ENCODE measurements around the gene LCE4A.
"Not testable (repeated sequence)": the region's sequence is repeated elsewhere in the genome, so short reads cannot be mapped to it uniquely, and the experiment has no call there.

The LCE4A gene, protein sequence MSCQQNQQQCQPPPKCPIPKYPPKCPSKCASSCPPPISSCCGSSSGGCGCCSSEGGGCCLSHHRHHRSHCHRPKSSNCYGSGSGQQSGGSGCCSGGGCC

DNA sequence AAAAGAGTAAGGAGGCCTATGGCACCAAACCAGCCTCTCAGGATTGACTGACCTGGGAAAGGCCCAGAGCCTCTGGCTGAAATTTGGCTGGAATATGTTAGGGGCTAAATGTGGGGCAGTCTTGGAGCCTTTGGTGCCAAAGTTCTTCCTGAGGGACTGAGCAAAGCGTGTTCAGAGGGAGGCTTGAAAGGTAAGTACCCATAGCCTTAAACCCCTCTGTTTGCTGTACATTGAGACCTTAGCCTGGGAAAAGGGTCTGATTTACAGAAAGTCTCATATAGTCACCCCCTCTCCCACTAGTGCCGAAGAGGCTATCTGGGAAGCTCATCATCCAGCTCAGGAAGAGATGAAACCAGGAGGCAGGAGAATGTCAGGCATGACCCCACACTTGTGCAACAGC, at the start of gene LCE4A:
Gene LCE4A, plus strand, starts transcription at position 301 of the 400 bp plus-strand sequence. CDS start 916 bp downstream, outside the sequence.
- no peak for DNase-seq (ENCODE audit: low spot score)

GRCh38 chr1:152658649-152659048, 49.3 kb upstream of the LCE4A start:
- DNase-seq (ENCODE audit: low spot score), result no peak

GRCh38 chr1:152663098-152663497, 44.9 kb upstream of the LCE4A start, which contains the start of gene LCE2D:
LCE2D (plus strand) TSS chr1:152663380; CDS start chr1:152664106, 726 bp downstream.
- no peak for DNase-seq (ENCODE audit: low spot score)

DNA sequence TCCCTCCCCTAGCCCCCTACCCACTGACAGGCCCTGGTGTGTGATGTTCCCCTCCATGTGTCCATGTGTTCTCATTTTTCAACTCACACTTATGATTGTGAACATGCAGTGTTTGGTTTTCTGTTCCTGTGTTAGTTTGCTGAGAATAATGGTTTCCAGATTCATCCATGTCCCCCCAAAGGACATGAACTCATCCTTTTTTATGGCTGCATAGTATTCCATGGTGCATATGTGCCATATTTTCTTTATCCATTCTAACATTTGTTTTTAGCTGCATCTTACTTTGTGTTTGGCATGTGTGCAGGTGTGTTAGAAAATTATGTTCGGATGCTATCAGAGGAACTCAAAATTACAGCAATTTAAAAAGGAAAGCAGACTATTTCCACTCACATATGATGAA, 41.8 kb upstream of the LCE4A start:
- not testable (repeated sequence) for DNase-seq (ENCODE audit: low spot score)

DNA sequence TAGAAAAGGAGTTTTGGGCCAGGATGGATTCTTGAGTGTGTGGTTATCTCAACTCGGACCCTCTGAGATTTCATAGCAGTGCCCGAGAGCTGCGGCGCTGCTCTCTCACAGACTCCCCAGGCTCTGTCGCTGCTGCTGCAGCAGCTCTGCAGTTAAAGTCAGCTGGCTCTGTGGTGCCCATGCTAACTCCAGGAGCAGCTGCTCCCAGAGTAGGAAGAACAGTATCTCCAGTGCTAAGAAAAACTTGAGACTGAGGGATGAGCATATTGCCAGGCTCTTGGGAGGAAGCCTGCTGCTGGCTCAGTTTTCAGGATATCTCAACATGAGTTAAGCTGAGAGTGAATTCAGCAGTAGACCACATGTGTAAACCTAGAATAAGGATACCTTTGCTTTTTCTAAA, 40.3 kb upstream of the LCE4A start:
- no peak for DNase-seq (ENCODE audit: low spot score)

DNA sequence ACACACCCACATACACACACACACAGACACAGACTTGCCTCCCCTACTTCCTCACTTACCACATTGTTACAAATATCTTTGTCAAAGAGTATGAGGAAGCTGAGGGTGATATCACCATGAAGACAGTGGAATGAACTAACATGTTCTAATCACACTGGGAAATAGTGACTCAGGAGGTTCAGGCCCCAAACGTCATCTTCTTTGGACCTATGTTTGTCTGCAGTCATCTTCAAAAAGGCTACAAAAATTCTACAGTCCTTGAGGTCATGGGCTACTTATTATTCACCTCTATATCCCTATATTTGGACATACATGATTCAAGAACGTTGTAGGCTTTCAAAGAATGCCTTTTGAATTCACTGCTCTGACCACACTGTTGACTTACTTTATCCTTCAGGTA, 34.9 kb upstream of the LCE4A start:
- no peak for DNase-seq (ENCODE audit: low spot score)

DNA sequence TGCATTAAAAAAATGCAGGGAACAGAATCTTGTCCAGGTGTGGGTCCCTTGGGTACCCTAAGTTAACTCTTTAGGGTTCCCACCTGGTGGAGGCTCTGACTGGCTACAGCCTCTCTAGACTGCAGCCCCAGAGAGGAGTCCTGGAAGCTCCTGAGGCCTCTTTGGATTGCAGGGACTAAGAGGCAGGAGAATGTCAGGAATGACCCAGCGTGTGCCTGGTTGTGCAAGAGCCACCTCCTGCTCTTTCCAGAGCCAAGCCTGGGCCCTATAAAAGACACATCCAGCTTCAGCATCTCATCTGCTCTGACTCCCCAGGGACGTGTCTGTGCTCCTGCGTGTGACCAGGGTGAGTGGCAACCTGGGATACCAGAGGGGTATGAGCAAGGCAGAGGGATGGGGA, 33.0 kb upstream of the LCE4A start, which contains the start of gene LCE2C:
Gene LCE2C, plus strand, starts transcription at position 297 of the 400 bp plus-strand sequence. CDS start 737 bp downstream, outside the sequence.
- not testable (repeated sequence) for DNase-seq (ENCODE audit: low spot score)

- no peak for DNase-seq (ENCODE audit: low spot score)
Observed at GRCh38 chr1:152679459-152679858, 28.5 kb upstream of the LCE4A start.

GRCh38 chr1:152681616-152682015, 26.3 kb upstream of the LCE4A start:
- DNase-seq (ENCODE audit: low spot score), result no peak

DNA sequence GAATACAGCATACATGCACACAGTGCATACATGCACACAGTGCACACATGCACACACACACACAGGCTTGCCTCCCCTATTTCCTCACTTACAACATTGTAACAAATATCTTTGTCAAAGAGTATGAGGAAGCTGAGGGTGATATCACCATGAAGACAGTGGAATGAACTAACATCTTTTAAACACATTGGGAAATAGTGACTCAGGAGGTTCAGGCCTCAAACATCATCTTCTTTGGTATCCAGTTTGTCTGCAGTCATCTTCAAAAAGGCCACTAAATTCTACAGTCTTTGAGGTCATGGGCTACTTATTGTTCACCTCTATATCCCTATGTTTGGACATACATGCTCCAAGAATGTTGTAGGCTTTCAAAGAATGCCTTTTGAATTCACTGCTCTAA, 24.1 kb upstream of the LCE4A start:
- no peak for DNase-seq (ENCODE audit: low spot score)

DNA sequence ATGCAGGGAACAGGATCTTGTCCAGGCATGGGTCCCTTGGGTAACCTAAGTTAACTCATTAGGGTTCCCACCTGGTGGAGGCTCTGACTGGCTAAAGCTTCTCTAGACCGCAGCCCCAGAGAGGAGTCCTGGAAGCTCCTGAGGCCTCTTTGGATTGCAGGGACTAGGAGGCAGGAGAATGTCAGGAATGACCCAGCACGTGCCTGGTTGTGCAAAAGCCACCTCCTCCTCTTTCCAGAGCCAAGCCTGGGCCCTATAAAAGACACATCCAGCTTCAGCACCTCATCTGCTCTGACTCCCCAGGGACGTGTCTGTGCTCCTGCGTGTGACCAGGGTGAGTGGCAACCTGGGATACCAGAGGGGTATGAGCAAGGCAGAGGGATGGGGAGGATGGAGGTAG, 22.1 kb upstream of the LCE4A start, which contains the start of gene LCE2B:
Gene LCE2B, plus strand, starts transcription at position 301 of the 400 bp plus-strand sequence. CDS start 721 bp downstream, outside the sequence.
- not testable (repeated sequence) for DNase-seq (ENCODE audit: low spot score)

GRCh38 chr1:152697701-152698600, 10.0 kb upstream of the LCE4A start, which contains the start of gene LCE2A:
LCE2A (plus strand) TSS chr1:152698345; CDS start chr1:152698902, 557 bp downstream.
- no peak for DNase-seq (ENCODE audit: low spot score)

DNA sequence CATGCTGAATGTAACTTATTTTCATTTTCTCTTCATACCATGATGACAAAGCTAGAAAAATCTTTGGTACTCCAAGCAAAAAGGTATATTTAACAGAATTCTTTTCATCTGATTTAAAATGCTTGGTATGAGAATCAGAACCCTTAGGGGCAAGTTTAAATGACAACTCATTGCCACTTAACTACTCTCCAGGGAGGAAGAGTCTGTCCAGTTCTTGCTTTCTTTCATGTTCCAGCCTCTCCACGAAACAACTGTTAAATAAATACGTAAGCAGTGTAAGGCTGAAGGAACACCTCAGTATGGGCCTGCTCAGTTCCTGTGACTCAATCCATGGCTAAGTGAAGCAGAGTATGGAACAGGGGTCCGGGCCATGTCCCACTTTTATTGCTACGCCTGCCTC, 8.2 kb upstream of the LCE4A start:
- DNase-seq (ENCODE audit: low spot score), result no peak

GRCh38 chr1:152718238-152718637, 10.3 kb downstream of the LCE4A start:
- DNase-seq (ENCODE audit: low spot score), result no peak

GRCh38 chr1:152725261-152725660, 17.3 kb downstream of the LCE4A start:
- DNase-seq (ENCODE audit: low spot score), result no peak

- no peak for DNase-seq (ENCODE audit: low spot score)
Observed at GRCh38 chr1:152728986-152729385, 21.0 kb downstream of the LCE4A start.

GRCh38 chr1:152735648-152736047, 27.7 kb downstream of the LCE4A start:
- DNase-seq (ENCODE audit: low spot score), result no peak

DNA sequence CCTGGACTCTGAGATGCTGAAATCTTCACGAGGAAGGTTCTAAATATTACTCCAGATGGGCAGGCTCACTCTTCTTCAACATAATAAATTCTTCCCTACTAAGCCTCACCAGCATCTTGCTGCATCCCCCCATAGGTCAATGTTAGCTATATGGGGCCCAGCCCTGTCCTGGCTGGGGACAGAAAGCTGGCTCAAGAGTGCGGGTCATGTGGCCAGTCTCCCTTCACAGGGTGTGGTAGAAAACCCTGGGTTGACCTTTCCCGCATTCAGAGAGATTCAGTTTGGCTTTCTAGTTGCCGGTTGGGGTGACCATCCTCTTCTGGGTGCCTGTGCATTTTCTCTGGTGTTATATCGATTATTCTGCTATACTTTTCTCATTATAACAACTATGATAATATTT, 30.0 kb downstream of the LCE4A start:
- DNase-seq (ENCODE audit: low spot score), result no peak

GRCh38 chr1:152739841-152740240, 31.9 kb downstream of the LCE4A start:
- DNase-seq (ENCODE audit: low spot score), result no peak

DNA sequence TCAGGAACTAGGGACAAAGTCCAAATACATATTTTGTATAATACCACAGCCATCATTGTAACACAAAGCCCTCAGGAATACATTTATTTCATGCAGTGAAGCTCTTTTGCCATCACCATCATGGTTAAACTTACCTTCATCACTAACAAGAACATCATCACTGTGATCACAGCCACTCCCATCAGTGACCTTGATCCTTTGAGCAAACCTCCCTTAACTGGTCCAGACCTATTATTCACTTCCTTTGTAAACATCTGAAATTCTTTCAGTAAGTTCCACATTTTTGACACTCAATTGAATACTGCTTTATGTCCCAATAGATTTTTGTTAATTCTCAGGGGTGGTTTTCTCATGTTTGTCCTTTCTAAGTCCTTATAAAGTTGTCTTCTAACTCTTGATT, 33.7 kb downstream of the LCE4A start:
- no peak for DNase-seq (ENCODE audit: low spot score)

DNA sequence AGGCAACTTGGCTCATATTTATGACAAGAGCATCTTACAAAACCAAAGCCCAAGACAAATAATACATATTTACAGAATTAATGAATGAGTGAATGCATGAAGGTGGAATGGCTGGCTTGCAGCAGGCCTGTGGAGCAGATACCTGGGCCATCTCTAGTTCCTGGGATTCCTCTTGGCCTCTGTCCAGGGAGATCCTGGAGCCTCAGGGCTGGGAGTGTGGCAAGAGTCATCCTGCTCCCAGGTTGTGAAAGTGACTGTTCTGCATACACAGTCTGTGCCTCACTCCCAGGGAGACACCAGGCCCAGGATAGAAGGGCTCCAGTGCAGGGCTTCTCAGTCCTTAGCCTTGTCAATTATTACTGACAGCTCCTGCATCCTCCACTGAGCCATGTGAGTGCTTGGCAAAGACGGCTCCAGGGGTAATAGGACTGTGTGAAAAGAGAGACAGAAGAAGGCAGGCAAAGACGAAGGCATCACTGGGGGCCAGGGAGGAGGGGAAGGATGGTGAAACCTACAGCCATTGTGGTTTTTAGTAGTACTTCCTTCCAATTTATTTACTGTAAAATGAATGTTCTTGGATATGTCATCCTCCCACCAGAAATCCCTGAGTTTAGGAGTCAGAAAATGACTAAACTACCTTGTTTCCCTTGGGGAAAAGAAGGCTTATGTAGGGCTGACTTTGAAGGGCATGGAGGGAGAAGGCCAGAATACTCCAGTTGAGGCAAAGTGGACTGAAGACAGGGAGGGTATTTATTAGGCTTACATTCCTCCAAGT, 35.6 kb downstream of the LCE4A start:
- no peak for DNase-seq (ENCODE audit: low spot score)

DNA sequence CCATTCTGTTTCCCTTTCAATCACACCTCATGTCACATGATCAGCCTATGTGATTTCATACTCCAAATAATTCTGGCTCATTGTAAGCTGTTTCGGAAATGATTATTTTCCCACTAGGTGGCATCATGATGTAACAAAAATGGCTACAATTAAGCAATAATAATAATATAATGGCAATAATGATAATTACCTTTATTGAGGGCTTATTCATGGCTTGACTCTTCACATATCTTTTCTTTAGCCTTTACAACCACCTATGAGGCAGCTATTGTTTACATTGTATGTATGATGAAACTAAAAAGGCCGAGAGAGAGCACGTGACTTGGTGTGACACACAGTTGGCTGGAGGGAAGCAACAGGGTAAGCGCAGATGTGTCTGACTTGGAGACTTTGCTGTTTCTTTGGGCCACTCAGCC, 37.3 kb downstream of the LCE4A start:
- DNase-seq (ENCODE audit: low spot score), result no peak
